SK-N-SH treated with all-trans-retinoic acid at 6 μM for 48 hours (cell line): ENCODE measurements around the gene RMC1.

ENCODE experiments used
- RARB ChIP-seq: fragments of 250-450 bp; sonication (Bioruptor Pico); IDR thresholded peaks from 2 replicates; pipeline ENCODE4 v1.8.0; 2021; ENCODE audit warnings: mild to moderate bottlenecking, moderate library complexity
- ZFP30 ChIP-seq: fragments of 450-650 bp; formaldehyde crosslinking; IDR thresholded peaks from 2 replicates; pipeline ENCODE4 v1.5.0; 2022; ENCODE audit warnings: mild to moderate bottlenecking, moderate library complexity

- no peak for TF ChIP-seq RARB (CRISPR knock-in tag)
- no peak for TF ChIP-seq ZFP30 (CRISPR knock-in tag)
Observed at GRCh38 chr18:23459530-23459921, 43.8 kb upstream of the RMC1 start.
